Activated CD4-positive, alpha-beta T cell treated with anti-CD3 and anti-CD28 coated beads, Interleukin-2, amount 50 U/mL, for 24 hours (primary cell): Measurements from ENCODE around the gene PKN2.
"Not testable (repeated sequence)": the region's sequence is repeated elsewhere in the genome, so short reads cannot be mapped to it uniquely, and the experiment has no call there.

Experiments used
- DNase-seq, 2 donors: peaks; one replicate each; pipeline ENCODE4 v3.0.0-alpha.2; 2020; ENCODE audit warnings: low read depth in 1 of 2, low spot score in 1 of 2

The PKN2 gene

GRCh38 chr1:88784551-88784950 lies 100.5 kb downstream of the PKN2 start:
- DNase-seq = no peak

GRCh38 chr1:88787023-88787903 lies 103.2 kb downstream of the PKN2 start:
- DNase-seq = no peak

GRCh38 chr1:88791192-88791591 lies 107.1 kb downstream of the PKN2 start:
- DNase-seq = no peak

DNA sequence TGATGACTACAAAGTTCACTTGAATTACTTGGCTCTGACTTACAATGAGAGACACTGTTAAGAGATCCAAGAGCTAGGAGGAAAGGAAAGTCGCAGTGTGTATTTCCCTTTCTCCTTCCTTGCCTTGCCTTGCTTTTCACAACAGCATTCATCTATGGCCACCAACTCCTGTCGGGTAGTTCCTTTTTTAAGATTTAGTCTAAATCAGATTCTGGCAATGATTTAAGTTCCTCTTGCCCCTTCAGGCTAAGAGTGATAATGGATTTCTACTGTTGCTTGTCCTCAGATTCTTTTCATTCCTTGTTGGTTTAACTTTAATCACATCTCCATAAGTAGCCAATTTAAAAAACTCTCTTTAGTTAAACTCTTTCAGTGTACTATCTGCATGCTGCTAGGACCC lies 115.4 kb downstream of the PKN2 start:
- no peak for DNase-seq

DNA sequence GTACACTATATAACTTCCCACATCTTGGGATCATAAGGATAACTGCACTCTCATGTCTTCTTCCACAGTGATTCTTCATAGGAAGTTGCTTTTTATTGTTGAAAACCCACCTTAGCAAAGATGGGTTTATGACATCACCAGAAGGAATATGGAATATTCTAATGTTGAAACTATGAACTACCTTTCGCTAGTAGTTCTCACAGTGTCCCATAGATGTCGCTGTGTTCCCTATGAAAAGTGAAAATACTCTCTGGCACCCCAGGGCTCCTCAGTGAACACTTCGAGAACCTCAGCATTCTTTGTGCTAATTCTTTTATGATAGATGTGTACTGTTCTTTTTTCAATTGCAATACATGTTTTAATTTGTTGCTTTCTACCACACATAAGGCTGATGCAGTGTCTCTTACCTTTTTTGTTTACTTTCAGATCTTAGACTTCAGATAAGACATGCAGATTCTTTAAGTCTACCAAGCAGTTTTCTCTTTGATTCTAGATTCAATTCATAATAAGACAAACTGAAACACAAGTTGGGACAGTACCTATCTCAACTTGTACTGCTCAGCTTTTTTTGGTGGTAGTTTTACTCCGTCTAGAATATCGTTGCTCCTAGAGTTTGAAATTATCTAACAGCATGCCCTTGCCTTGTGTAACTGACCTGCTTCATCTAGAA lies 116.4 kb downstream of the PKN2 start:
- peak in 1 of 2 donors; percentile 37 for DNase-seq

GRCh38 chr1:88801575-88802208 lies 117.6 kb downstream of the PKN2 start:
- no peak for DNase-seq

DNA sequence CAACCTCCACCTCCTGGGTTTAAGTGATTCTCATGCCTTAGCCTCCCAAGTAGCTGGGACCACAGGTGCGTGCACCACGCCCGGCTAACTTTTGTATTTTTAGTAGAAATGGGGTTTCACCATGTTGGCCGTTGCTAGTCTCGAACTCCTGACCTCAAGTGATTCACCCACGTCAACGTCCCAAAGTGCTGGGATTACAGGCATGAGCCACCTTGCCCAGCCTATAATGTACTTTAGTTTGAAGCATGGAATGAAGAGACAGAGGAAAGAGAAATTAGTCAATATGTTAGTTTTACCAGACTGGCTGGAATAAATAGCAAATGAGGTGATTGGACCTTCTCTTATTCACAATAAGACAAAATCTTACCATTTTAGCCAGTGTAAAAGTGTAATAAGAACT lies 118.3 kb downstream of the PKN2 start:
- no peak for DNase-seq

- DNase-seq = no peak
Measured at GRCh38 chr1:88802950-88803349, 118.9 kb downstream of the PKN2 start.

DNA sequence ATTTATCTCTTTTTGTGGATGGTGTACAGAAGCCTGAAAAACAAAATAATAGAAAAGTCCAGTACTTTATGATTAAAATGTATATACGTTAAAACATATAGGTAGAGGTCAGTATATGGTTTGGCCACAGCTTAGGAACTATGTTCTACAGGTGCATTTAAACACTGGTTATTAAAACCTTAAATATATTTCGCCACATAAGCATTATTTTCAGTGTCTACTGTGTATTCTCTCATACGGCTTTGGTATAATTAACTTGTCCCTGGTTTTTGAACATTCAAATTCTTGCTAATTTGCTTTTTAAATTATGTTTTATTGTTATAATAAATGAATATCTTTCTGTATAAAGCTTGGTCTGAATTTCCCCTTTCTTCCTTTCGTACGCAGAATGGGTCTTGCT lies 119.4 kb downstream of the PKN2 start:
- no peak for DNase-seq

DNA sequence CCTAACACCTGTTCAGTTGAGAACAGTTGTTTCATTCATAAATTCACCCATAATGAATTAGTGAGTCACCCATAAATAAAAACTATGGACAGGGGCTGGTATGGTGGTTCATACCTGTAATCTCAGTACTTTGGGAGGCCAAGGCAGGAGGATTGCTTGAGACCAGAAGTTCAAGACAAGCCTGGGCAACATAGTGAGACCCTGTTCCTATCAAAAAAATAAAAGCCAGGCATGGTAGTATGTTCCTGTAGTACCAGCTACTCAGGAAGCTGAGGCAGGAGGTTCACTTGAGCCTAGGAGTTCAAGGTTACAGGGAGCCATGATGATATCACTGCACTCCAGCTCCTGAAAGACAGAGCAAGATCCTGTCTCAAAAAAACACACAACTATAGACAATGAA lies 128.3 kb downstream of the PKN2 start:
- DNase-seq = no peak

DNA sequence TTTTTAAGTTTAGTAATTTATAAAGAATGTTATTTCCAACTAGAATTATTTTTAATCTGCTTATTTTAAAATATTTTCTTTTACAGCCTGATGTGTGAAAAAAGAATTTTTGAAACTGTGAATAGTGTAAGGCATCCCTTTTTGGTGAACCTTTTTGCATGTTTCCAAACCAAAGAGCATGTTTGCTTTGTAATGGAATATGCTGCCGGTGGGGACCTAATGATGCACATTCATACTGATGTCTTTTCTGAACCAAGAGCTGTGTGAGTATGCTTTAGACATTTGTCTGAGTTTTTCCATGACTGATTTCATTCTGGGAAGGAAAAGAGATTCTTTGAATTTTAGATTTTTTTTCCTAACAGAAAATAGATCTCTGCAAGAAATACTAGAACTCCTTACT lies 129.4 kb downstream of the PKN2 start:
- no peak for DNase-seq

DNA sequence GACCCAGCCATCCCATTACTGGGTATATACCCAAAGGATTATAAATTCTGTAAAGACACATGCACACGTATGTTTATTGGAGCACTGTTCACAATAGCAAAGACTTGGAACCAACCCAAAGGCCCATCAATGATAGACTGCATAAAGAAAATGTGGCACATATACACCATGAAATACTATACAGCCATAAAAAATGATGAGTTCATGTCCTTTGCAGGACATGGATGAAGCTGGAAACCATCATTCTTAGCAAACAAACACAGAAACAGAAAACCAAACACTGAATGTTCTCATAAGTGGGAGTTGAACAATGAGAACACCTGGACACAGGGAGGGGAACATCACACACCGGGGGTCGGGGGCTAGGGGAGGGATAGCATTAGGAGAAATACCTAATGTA lies 135.6 kb downstream of the PKN2 start:
- not testable (repeated sequence) for DNase-seq

DNA sequence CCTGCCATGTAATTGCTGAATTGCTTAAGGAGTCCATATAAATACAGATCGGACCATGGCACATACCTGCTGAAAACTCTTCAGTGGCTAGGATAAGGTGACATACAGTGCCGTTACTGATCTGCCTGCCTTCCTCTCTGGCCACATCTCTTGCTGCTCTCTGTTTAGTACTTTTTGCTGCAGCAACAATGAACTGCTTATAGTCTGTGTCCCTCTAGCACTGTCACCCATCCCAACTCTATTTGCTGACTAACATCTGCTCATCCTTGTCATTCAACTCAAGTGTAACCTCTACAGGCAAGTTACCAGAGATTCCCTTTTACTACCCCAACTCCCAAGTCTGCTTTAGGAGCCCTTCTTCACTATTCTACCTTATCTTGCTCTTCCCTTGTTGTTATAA lies 141.6 kb downstream of the PKN2 start:
- no peak for DNase-seq

DNA sequence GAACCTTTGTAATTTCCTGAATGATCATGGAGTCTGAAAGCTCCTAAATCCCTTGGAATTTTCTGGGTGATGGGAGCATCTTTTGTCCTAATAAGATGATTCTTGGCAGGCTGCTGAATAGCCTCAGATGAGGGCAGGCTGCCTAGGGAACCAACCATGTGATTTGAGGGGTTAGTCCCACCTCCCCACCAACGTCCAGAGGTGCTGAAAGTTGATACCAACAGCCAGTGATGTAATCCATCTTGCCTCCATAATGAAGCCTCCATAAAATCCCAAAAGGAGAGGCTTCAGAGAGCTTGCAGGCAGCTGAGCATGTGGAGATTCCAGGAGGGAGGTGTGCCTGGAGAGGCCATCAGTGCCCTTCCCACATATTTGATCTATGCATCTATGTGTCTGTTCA lies 163.6 kb downstream of the PKN2 start:
- DNase-seq = no peak

GRCh38 chr1:88851303-88852063 lies 167.4 kb downstream of the PKN2 start:
- no peak for DNase-seq

- DNase-seq = no peak
Measured at GRCh38 chr1:88867743-88868521, 183.9 kb downstream of the PKN2 start.

GRCh38 chr1:88869644-88870043 lies 185.6 kb downstream of the PKN2 start:
- not testable (repeated sequence) for DNase-seq

- no peak for DNase-seq
Measured at GRCh38 chr1:88873737-88874349, 189.8 kb downstream of the PKN2 start.

- DNase-seq = no peak
Measured at GRCh38 chr1:88875595-88875994, 191.5 kb downstream of the PKN2 start.
